Neural progenitor cell (in vitro differentiated cells): ENCODE results near the gene AUP1. TPM values are rescaled to one million over a fixed set of nuclear protein-coding genes. Genes with fewer than 3 reads are reported as not detected.

Experiments used
- DNase-seq: peaks from one replicate; pipeline ENCODE4 v3.0.0-alpha.2; 2016; ENCODE audit warnings: low spot score
- H2AFZ ChIP-seq: fragments of 200-600 bp; sonication (generic); replicated peaks from 2 replicates; pipeline ENCODE4 v1.6.1; 2016; ENCODE audit warnings: antibody characterized with exemption
- H3F3A ChIP-seq: fragments of 200-600 bp; sonication (generic); 2 replicates; pipeline ENCODE4 v1.6.1; 2016; ENCODE audit warnings: antibody characterized with exemption, low read depth
- H3K27ac ChIP-seq: fragments of 200-600 bp; sonication (generic); 2 replicates; pipeline ENCODE4 v1.5.1; 2016; ENCODE audit warnings: mild to moderate bottlenecking
- H3K27me3 ChIP-seq: fragments of 200-600 bp; sonication (generic); 2 replicates; pipeline ENCODE4 v1.6.1; 2016; ENCODE audit warnings: mild to moderate bottlenecking, moderate library complexity
- H3K36me3 ChIP-seq: fragments of 200-600 bp; sonication (generic); 2 replicates; pipeline ENCODE4 v1.5.1; 2016
- H3K4me1 ChIP-seq: fragments of 200-600 bp; sonication (generic); 2 replicates; pipeline ENCODE4 v1.6.1; 2016; ENCODE audit warnings: mixed run types
- H3K4me2 ChIP-seq: fragments of 200-600 bp; sonication (generic); 2 replicates; pipeline ENCODE4 v1.6.1; 2016
- H3K4me3 ChIP-seq: fragments of 200-600 bp; sonication (generic); 2 replicates; pipeline ENCODE4 v1.5.1; 2016
- H3K79me2 ChIP-seq: fragments of 200-600 bp; sonication (generic); 2 replicates; pipeline ENCODE4 v1.6.1; 2016; ENCODE audit warnings: low read depth
- H3K9ac ChIP-seq: fragments of 200-600 bp; sonication (generic); 2 replicates; pipeline ENCODE4 v1.6.1; 2016
- H3K9me3 ChIP-seq: fragments of 200-600 bp; sonication (generic); 2 replicates; pipeline ENCODE4 v1.5.1; 2016; ENCODE audit warnings: low read depth
- H4K20me1 ChIP-seq: fragments of 200-600 bp; sonication (generic); 2 replicates; pipeline ENCODE4 v1.6.1; 2016; ENCODE audit warnings: low read depth
- H3K27ac Mint-ChIP-seq: 3 replicates; pipeline ENCODE4 v1.8.0; 2021; ENCODE audit warnings: mixed read lengths
- H3K27me3 Mint-ChIP-seq: 2 replicates; pipeline ENCODE4 v1.8.0; 2022; ENCODE audit warnings: low read depth, mild to moderate bottlenecking, inconsistent platforms, moderate library complexity, mixed read lengths; ENCODE audit not compliant: insufficient read depth
- H3K36me3 Mint-ChIP-seq: 3 replicates; pipeline ENCODE4 v1.8.0; 2021; ENCODE audit warnings: mixed read lengths
- H3K4me1 Mint-ChIP-seq: 3 replicates; pipeline ENCODE4 v1.8.0; 2021; ENCODE audit warnings: mixed read lengths
- H3K4me3 Mint-ChIP-seq: 3 replicates; pipeline ENCODE4 v1.8.0; 2021; ENCODE audit warnings: mild to moderate bottlenecking, moderate library complexity, mixed read lengths
- H3K9me3 Mint-ChIP-seq: 3 replicates; pipeline ENCODE4 v1.8.0; 2020; ENCODE audit warnings: mixed read lengths
- EZH2 ChIP-seq: fragments of 200-600 bp; sonication (generic); IDR thresholded peaks from 2 replicates; pipeline ENCODE4 v1.6.1; 2017; ENCODE audit warnings: antibody characterized with exemption, mild to moderate bottlenecking, moderate library complexity
- EZH2phosphoT487 ChIP-seq: fragments of 200-600 bp; sonication (generic); IDR thresholded peaks from 2 replicates; pipeline ENCODE4 v1.6.1; 2017; ENCODE audit warnings: antibody characterized with exemption
- total RNA-seq: library from RNA; depleted of rRNA; stranded (reverse); fragments of >200 nt; gene quantifications from 2 replicates; pipeline ENCODE4 v1.2.3, GENCODE V29; 2015; ENCODE audit warnings: low replicate concordance
- TF ChIP-seq, protein P1 (sequence below): fragments of 200-600 bp; sonication (generic); IDR thresholded peaks from 2 replicates; pipeline ENCODE4 v1.5.1; 2017; ENCODE audit warnings: antibody characterized with exemption, mild to moderate bottlenecking

The AUP1 gene
- total RNA-seq, 1 donor from 2014 or later: 47.9 TPM

DNA sequence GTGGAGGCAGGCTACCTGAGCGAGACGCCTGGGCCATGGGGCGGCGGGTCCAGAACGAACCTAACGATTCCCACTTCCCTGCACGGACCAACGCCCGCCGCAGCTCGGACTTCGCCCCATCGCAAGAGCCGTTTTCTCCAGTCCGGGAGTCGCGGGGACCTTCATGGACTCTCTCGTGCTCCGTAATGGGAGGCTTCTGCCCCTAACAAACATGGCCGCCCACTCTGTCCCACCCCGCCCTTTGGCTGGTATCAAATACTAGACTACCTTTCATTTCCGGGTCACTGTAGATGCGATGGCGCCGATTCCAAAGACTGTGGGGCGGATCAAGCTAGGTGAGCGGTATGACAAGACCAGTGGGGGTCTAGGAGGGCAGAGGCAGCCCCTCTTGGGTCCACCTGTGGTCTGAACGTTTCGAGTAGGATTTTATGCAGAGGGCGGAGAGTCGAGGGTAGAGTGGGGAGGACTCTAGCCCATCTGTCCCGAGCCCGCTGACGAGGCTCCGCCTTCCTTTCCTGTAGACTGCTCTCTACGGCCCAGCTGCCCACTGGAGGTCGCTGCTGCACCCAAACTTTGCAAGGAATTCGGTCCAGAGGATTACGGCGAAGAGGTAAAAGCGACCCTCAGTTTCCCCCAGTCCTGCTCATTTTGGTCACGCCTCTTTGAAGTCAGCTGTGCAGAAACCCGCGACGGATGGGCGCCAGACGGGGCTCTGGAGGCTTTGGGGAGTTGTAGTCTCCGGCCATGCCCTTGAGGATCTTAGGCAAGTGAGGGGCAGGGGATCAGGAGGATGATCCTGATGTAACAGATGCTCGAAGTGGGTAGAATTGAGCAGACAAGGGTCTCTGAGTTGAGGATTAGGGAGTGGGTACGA is 46.5 kb downstream of the AUP1 start, which contains the start of the genes CCDC142 and TTC31:
TSS of gene CCDC142 (minus strand) at position 198 of the 874 bp plus-strand sequence. CDS start at position 37, 161 bp downstream.
TSS of gene TTC31 (plus strand) at position 281 of the 874 bp plus-strand sequence. CDS start at position 296, 15 bp downstream.
- Histone ChIP-seq H3K4me3 (peak within 1 kb of the TSS; percentile 81), H3K4me2 (peak within 1 kb of the TSS; percentile 97), H2AFZ (peak within 1 kb of the TSS; percentile 87), H3K79me2 (peaks cover 33% of the 10 kb centered on the region), H3F3A (no peaks in the 10 kb centered on the region), H3K9ac (peak within 1 kb of the TSS; percentile 60), H3K27me3 (no peaks in the 10 kb centered on the region), H3K36me3 (no peaks in the 10 kb centered on the region), H4K20me1 (peaks cover 22% of the 10 kb centered on the region), H3K9me3 (no peaks in the 10 kb centered on the region), H3K27ac (no peak within 1 kb of the TSS), H3K4me1 (peaks cover 8% of the 10 kb centered on the region)
- H3K27me3 Mint-ChIP-seq: peaks cover 3% of the 10 kb centered on the region
- H3K36me3 Mint-ChIP-seq: peaks cover 10% of the 10 kb centered on the region
- H3K27ac Mint-ChIP-seq: peak within 1 kb of the TSS; percentile 99
- DNase-seq: peak; percentile 97
- H3K4me1 Mint-ChIP-seq: peaks cover 21% of the 10 kb centered on the region
- TF ChIP-seq EZH2phosphoT487: no peak
- TF ChIP-seq, protein P1, sequence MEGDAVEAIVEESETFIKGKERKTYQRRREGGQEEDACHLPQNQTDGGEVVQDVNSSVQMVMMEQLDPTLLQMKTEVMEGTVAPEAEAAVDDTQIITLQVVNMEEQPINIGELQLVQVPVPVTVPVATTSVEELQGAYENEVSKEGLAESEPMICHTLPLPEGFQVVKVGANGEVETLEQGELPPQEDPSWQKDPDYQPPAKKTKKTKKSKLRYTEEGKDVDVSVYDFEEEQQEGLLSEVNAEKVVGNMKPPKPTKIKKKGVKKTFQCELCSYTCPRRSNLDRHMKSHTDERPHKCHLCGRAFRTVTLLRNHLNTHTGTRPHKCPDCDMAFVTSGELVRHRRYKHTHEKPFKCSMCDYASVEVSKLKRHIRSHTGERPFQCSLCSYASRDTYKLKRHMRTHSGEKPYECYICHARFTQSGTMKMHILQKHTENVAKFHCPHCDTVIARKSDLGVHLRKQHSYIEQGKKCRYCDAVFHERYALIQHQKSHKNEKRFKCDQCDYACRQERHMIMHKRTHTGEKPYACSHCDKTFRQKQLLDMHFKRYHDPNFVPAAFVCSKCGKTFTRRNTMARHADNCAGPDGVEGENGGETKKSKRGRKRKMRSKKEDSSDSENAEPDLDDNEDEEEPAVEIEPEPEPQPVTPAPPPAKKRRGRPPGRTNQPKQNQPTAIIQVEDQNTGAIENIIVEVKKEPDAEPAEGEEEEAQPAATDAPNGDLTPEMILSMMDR: peak; percentile 93
- H3K9me3 Mint-ChIP-seq: no peaks in the 10 kb centered on the region
- peak within 1 kb of the TSS; percentile 100 for H3K4me3 Mint-ChIP-seq

DNA sequence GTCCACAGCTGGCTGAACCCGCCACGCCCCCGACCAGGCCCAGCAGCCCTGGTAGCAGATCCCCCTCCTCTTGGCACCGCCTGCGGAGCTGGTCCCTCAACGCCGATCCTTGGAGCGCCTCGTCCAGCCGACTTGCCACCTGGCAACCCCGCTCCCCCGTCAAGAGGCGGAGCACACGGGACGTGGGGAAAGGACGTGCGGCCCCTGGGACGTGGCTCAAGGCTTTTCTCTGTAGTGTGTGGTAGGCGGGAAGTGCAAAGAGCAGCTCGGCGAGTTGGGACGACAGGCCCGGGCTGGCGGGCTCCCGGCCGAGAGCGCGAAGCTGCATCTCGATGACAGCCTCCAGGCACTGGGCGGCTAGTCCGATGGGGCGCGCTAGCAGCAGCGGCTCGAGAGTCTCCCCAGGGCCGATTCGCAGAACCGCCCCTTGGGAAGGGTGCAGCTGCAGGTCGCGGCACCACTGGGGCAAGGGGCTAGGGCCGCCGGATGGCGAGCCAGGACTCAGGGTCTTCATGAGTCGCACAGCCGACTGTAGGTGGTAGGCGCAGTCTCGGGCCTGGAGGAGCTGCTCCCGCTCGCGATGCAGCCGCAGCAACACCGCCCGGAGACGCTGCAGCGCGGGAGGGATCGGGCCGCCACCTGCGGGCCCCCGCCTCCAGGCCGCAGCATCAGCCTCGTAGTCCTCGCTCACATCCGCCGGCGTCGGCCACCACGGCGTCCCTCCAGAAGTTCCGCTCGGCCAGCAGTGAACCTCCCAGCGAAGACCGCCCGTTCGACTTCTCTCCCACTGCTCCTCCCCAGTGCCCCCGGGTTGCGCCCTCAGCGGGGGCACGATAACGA is 47.3 kb downstream of the AUP1 start:
- Mint-ChIP-seq H3K9me3 (no peaks in the 10 kb centered on the region), H3K27me3 (peaks cover 3% of the 10 kb centered on the region), H3K4me1 (peaks cover 21% of the 10 kb centered on the region), H3K4me3 (peak overlapping the region; percentile 100), H3K27ac (no peak overlapping the region), H3K36me3 (peaks cover 15% of the 10 kb centered on the region)
- no peaks in the 10 kb centered on the region for H3K9me3 ChIP-seq
- peak; percentile 74 for DNase-seq
- peak overlapping the region; percentile 60 for H3K9ac ChIP-seq
- no peak overlapping the region for H3K27ac ChIP-seq
- no peaks in the 10 kb centered on the region for H3K27me3 ChIP-seq
- TF ChIP-seq, protein P1: no peak
- TF ChIP-seq EZH2 (no peak), EZH2phosphoT487 (no peak)
- peak overlapping the region; percentile 87 for H2AFZ ChIP-seq
- H4K20me1 ChIP-seq: peaks cover 22% of the 10 kb centered on the region
- H3K4me2 ChIP-seq: peak overlapping the region; percentile 97
- H3K4me1 ChIP-seq: peaks cover 8% of the 10 kb centered on the region
- peaks cover 33% of the 10 kb centered on the region for H3K79me2 ChIP-seq
- no peaks in the 10 kb centered on the region for H3F3A ChIP-seq
- no peaks in the 10 kb centered on the region for H3K36me3 ChIP-seq
- peak overlapping the region; percentile 81 for H3K4me3 ChIP-seq

DNA sequence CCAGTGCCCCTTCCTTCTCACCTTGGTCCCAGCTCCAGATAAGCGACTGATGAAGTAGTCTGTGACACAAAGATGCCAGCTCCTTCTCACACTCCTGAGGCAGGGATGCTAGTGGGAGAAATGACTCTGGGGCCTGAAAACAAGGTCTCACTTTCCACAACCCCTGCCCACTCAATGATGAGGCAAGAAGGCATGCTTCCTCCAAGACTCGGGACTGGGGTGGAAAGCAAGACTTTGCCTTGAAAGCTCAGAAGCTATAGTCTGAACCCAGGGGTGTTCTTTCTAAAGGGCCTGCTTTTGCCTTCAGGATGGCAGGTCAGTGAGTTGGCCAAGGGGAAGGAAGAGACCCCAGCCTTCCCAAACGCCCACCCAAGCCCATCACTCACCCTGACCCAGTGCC is 48.1 kb downstream of the AUP1 start:
- no peaks in the 10 kb centered on the region for H3K27me3 ChIP-seq
- H3K4me1 ChIP-seq: peaks cover 8% of the 10 kb centered on the region
- no peaks in the 10 kb centered on the region for H3F3A ChIP-seq
- H3K79me2 ChIP-seq: peaks cover 33% of the 10 kb centered on the region
- TF ChIP-seq, protein P1: no peak
- TF ChIP-seq EZH2phosphoT487 (no peak), EZH2 (no peak)
- H3K4me3 Mint-ChIP-seq: peak overlapping the region; percentile 100
- peak overlapping the region; percentile 60 for H3K9ac ChIP-seq
- peaks cover 22% of the 10 kb centered on the region for H4K20me1 ChIP-seq
- H3K36me3 Mint-ChIP-seq: peaks cover 13% of the 10 kb centered on the region
- H2AFZ ChIP-seq: no peak overlapping the region
- DNase-seq: no peak
- H3K27me3 Mint-ChIP-seq: peaks cover 3% of the 10 kb centered on the region
- peaks cover 21% of the 10 kb centered on the region for H3K4me1 Mint-ChIP-seq
- no peak overlapping the region for H3K27ac Mint-ChIP-seq
- H3K36me3 ChIP-seq: no peaks in the 10 kb centered on the region
- H3K9me3 ChIP-seq: no peaks in the 10 kb centered on the region
- no peaks in the 10 kb centered on the region for H3K9me3 Mint-ChIP-seq
- peak overlapping the region; percentile 81 for H3K4me3 ChIP-seq
- H3K4me2 ChIP-seq: peak overlapping the region; percentile 97
- no peak overlapping the region for H3K27ac ChIP-seq

Other genes with a start within 250 kb of the AUP1 start
- gene SLC4A5, start 186.3 kb downstream of the AUP1 start, total RNA-seq: 1.7 and 2.0 TPM in 2 replicates
- gene DCTN1, start 149.4 kb downstream of the AUP1 start, total RNA-seq: 100 and 134 TPM in 2 replicates
- gene C2orf81, start 108.1 kb downstream of the AUP1 start, total RNA-seq: 1.8 and 6.0 TPM in 2 replicates
- gene WDR54, start 108.0 kb downstream of the AUP1 start, total RNA-seq: 88.1 and 138 TPM in 2 replicates
- 11.4 and 40.0 TPM in 2 replicates for gene RTKN, start 87.8 kb downstream of the AUP1 start, total RNA-seq
- gene INO80B, start 74.6 kb downstream of the AUP1 start, total RNA-seq: 8.7 and 15.9 TPM in 2 replicates
- gene WBP1, start 71.3 kb downstream of the AUP1 start, total RNA-seq: 38.2 and 132 TPM in 2 replicates
- gene MOGS, start 64.3 kb downstream of the AUP1 start, total RNA-seq: 32.0 and 68.3 TPM in 2 replicates
- gene MRPL53, start 57.0 kb downstream of the AUP1 start, total RNA-seq: 9.8 and 22.5 TPM in 2 replicates
- 12.0 and 22.3 TPM in 2 replicates for gene CCDC142, start 46.7 kb downstream of the AUP1 start, total RNA-seq
- 22.6 and 41.1 TPM in 2 replicates for gene TTC31, start 46.6 kb downstream of the AUP1 start, total RNA-seq
- 0.12 TPM in 1 of 2 replicates, not detected in the other for gene LBX2, start 30.1 kb downstream of the AUP1 start, total RNA-seq
- gene PCGF1, start 22.0 kb downstream of the AUP1 start, total RNA-seq: 10.9 and 13.8 TPM in 2 replicates
- not detected in 2 replicates for gene TLX2, start 15.3 kb downstream of the AUP1 start, total RNA-seq
- 0.11 and 0.71 TPM in 2 replicates for gene DQX1, start 3.5 kb downstream of the AUP1 start, total RNA-seq
- gene HTRA2, start 227 bp upstream of the AUP1 start, total RNA-seq: 18.5 and 28.4 TPM in 2 replicates
- gene LOXL3, start 24.2 kb upstream of the AUP1 start, total RNA-seq: 24.2 and 39.1 TPM in 2 replicates
- 3.4 and 13.2 TPM in 2 replicates for gene DOK1, start 25.0 kb upstream of the AUP1 start, total RNA-seq
- gene M1AP, start 118.6 kb upstream of the AUP1 start, total RNA-seq: 0.75 and 3.7 TPM in 2 replicates
- gene SEMA4F, start 124.5 kb upstream of the AUP1 start, total RNA-seq: 3.5 and 11.3 TPM in 2 replicates